ENCODE results near the gene KCNE2. TPM values are rescaled to one million over a fixed set of nuclear protein-coding genes. Genes with fewer than 3 reads are reported as not detected.
"Not testable (repeated sequence)": the region's sequence is repeated elsewhere in the genome, so short reads cannot be mapped to it uniquely, and the experiment has no call there.

Gene KCNE2
- total and polyA plus RNA-seq, 2 experiments from 2014 or later = 0.33 TPM; not detected in 1

- H3K27ac ChIP-seq = no peak overlapping the region
- H3K27me3 ChIP-seq (replicated peaks; ENCODE audit: insufficient read depth) = no peaks in the 10 kb centered on the region
- no peaks in the 10 kb centered on the region for H3K36me3 ChIP-seq (ENCODE audit: low read depth)
- no peaks in the 10 kb centered on the region for H3K9me2 ChIP-seq (ENCODE audit: insufficient read depth)
- no peaks in the 10 kb centered on the region for H3F3A ChIP-seq (ENCODE audit: insufficient read depth)
- peaks cover 5% of the 10 kb centered on the region; the same call in 1 of the 2 replicates for H3K4me1 ChIP-seq (ENCODE audit: insufficient read depth)
- no peak for TF ChIP-seq EZH2phosphoT487 (IDR thresholded peaks at IDR 0.05; ENCODE audit: insufficient read depth, low read depth)
- no peak for TF ChIP-seq EZH2 (IDR thresholded peaks at IDR 0.05; ENCODE audit: insufficient read depth, poor library complexity, severe bottlenecking)
- no peak for DNase-seq
- in situ Hi-C loops (cut with MboI) = no loop called here
- H3K4me3 ChIP-seq = no peak overlapping the region
- no peak overlapping the region for H3K4me2 ChIP-seq (ENCODE audit: unreplicated experiment)
- no peak overlapping the region for H2AFZ ChIP-seq
- H4K20me1 ChIP-seq (ENCODE audit: insufficient read depth) = no peaks in the 10 kb centered on the region
- H3K79me2 ChIP-seq (ENCODE audit: insufficient read depth) = no peaks in the 10 kb centered on the region
- 39 to 44% methylated on average over 1 of the region's 1 CpG for WGBS, 2 experiments (ENCODE audit: low coverage in 1 of 2, low lambda C conversion rate in 2 of 2, missing lambda C conversion rate in 2 of 2)
- no peaks in the 10 kb centered on the region for H3K9me3 ChIP-seq (ENCODE audit: low read depth)
- H3K9ac ChIP-seq = no peak overlapping the region
Measured at GRCh38 chr21:34369741-34370140, 5.9 kb downstream of the KCNE2 start.

- Histone ChIP-seq H3K4me2 (ENCODE audit: unreplicated experiment) (no peak overlapping the region), H3K79me2 (ENCODE audit: insufficient read depth) (no peaks in the 10 kb centered on the region), H3K27me3 (replicated peaks; ENCODE audit: insufficient read depth) (no peaks in the 10 kb centered on the region), H3K27ac (no peak overlapping the region), H3K4me1 (ENCODE audit: insufficient read depth) (peaks cover under 1% of the 10 kb centered on the region; the same call in 1 of the 2 replicates), H3K9me3 (ENCODE audit: low read depth) (no peaks in the 10 kb centered on the region), H3K4me3 (no peak overlapping the region), H3K9ac (no peak overlapping the region), H3F3A (ENCODE audit: insufficient read depth) (no peaks in the 10 kb centered on the region), H4K20me1 (ENCODE audit: insufficient read depth) (no peaks in the 10 kb centered on the region), H3K36me3 (ENCODE audit: low read depth) (no peaks in the 10 kb centered on the region), H3K9me2 (ENCODE audit: insufficient read depth) (no peaks in the 10 kb centered on the region), H2AFZ (no peak overlapping the region)
- no peak for TF ChIP-seq EZH2 (IDR thresholded peaks at IDR 0.05; ENCODE audit: insufficient read depth, poor library complexity, severe bottlenecking)
- no peak for TF ChIP-seq EZH2phosphoT487 (IDR thresholded peaks at IDR 0.05; ENCODE audit: insufficient read depth, low read depth)
- DNase-seq = no peak
- in situ Hi-C loops (cut with MboI) = no loop called here
- WGBS, 2 experiments (ENCODE audit: low coverage in 1 of 2, low lambda C conversion rate in 2 of 2, missing lambda C conversion rate in 2 of 2) = 82 to 83% methylated on average over 5 of the region's 5 CpGs
Measured at GRCh38 chr21:34372321-34372720, 8.5 kb downstream of the KCNE2 start.

GRCh38 chr21:34374462-34374861 is 10.7 kb downstream of the KCNE2 start:
- H3K4me2 ChIP-seq (ENCODE audit: unreplicated experiment); H3K9me3 ChIP-seq (ENCODE audit: low read depth); H3K27me3 ChIP-seq (replicated peaks; ENCODE audit: insufficient read depth); H3K9me2 ChIP-seq (ENCODE audit: insufficient read depth); H3K36me3 ChIP-seq (ENCODE audit: low read depth); H3K4me1 ChIP-seq (ENCODE audit: insufficient read depth); H3K9ac ChIP-seq; H3F3A ChIP-seq (ENCODE audit: insufficient read depth); H3K4me3 ChIP-seq; DNase-seq; in situ Hi-C loops (cut with MboI); H3K27ac ChIP-seq; H3K79me2 ChIP-seq (ENCODE audit: insufficient read depth); H4K20me1 ChIP-seq (ENCODE audit: insufficient read depth); H2AFZ ChIP-seq: not testable (repeated sequence)
- WGBS, 2 experiments (ENCODE audit: low coverage in 1 of 2, low lambda C conversion rate in 2 of 2, missing lambda C conversion rate in 2 of 2) = no CpG with 5 or more reads among the region's 8 CpGs

DNA sequence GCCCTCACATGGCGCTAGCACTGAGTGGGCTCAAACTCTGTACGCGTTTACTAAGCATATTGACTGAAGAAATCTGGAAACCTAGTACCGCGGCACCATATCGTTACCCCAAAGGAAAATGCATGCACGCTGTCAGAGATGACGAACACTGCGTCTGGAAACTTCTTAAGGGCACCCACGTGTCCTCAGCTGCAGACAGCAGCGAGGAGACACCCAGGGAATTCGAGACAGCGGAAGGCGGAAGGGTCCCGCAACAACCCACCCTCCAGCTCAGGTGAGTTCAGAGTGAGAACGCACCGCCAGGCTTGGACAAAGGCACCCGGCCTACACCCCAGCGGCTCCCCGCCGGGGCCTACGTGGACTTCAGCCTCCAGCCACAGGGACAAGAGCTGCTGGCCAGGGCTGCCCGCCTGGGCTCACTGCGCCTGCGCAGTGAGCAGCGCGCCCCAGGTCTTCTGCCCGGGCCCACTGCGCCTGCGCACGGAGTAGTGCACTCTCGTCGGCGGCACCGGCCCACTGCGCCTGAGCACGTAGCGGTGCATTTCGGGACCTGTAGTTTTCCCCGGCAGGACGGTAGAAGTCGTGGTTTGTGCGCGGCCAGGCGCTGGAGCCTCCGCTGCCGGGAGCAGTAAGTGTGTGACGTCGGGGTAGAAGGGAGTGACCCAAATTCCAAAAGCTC is 11.3 kb downstream of the KCNE2 start, which contains the start of gene SMIM11:
Gene SMIM11, plus strand, starts transcription at position 568 of the 679 bp plus-strand sequence. CDS start 3,998 bp downstream, outside the sequence.
- DNase-seq; H3K4me3 ChIP-seq; H3F3A ChIP-seq (ENCODE audit: insufficient read depth); H3K4me1 ChIP-seq (ENCODE audit: insufficient read depth); in situ Hi-C loops (cut with MboI); H3K36me3 ChIP-seq (ENCODE audit: low read depth); H3K9ac ChIP-seq; H3K27me3 ChIP-seq (replicated peaks; ENCODE audit: insufficient read depth); H4K20me1 ChIP-seq (ENCODE audit: insufficient read depth); H3K4me2 ChIP-seq (ENCODE audit: unreplicated experiment); H3K9me3 ChIP-seq (ENCODE audit: low read depth); H3K27ac ChIP-seq; H3K9me2 ChIP-seq (ENCODE audit: insufficient read depth); H3K79me2 ChIP-seq (ENCODE audit: insufficient read depth); H2AFZ ChIP-seq: not testable (repeated sequence)
- no CpG with 5 or more reads among the region's 49 CpGs for WGBS, 2 experiments (ENCODE audit: low coverage in 1 of 2, low lambda C conversion rate in 2 of 2, missing lambda C conversion rate in 2 of 2)

- H3K9me3 ChIP-seq (ENCODE audit: low read depth); H3F3A ChIP-seq (ENCODE audit: insufficient read depth); H3K79me2 ChIP-seq (ENCODE audit: insufficient read depth); H3K9me2 ChIP-seq (ENCODE audit: insufficient read depth); H3K4me2 ChIP-seq (ENCODE audit: unreplicated experiment); H3K4me1 ChIP-seq (ENCODE audit: insufficient read depth); H3K4me3 ChIP-seq; DNase-seq; H3K36me3 ChIP-seq (ENCODE audit: low read depth); H3K27me3 ChIP-seq (replicated peaks; ENCODE audit: insufficient read depth); H3K27ac ChIP-seq; H3K9ac ChIP-seq; in situ Hi-C loops (cut with MboI); H2AFZ ChIP-seq; H4K20me1 ChIP-seq (ENCODE audit: insufficient read depth): not testable (repeated sequence)
- WGBS, 2 experiments (ENCODE audit: low coverage in 1 of 2, low lambda C conversion rate in 2 of 2, missing lambda C conversion rate in 2 of 2) = no CpG with 5 or more reads among the region's 33 CpGs
Measured at GRCh38 chr21:34375619-34375972, 11.8 kb downstream of the KCNE2 start.

GRCh38 chr21:34383138-34383537 is 19.3 kb downstream of the KCNE2 start:
- H3K27me3 ChIP-seq (replicated peaks; ENCODE audit: insufficient read depth); in situ Hi-C loops (cut with MboI): not testable (repeated sequence)

DNA sequence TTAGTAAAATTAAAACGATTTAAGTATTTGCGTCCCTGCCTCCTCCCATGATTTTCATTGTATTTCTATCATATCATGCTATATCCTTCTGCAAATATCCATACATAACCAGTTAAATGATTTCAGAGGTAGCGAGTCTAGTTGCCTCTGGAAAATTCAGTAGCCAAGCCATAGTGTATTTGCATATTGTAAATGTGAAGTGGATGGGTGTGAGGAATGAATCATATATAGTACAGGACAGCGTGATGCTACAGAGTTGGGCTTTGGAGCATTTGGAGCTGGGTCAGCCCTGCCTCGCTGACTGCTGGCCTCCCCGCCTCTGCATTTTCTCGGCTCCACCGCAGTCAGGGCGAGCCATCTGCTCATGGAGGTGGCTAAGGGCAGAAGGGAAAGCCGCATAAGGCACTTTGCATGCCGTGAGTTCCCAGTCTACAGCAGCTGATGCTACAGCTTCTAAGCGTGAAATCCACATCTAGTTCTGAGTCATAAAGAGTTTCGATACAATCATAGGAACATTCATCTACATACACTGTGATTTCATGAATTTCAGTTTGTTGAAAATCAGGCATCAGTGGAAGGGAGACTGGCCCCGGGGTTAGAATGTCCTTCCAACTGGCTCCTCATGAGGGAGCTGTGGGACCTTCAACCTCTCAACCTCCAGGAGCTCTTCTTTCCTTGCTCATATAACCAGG is 20.1 kb downstream of the KCNE2 start:
- H3K4me1 ChIP-seq (ENCODE audit: insufficient read depth); H3K4me3 ChIP-seq; H3K4me2 ChIP-seq (ENCODE audit: unreplicated experiment); in situ Hi-C loops (cut with MboI); H4K20me1 ChIP-seq (ENCODE audit: insufficient read depth); DNase-seq; H3F3A ChIP-seq (ENCODE audit: insufficient read depth); H3K9ac ChIP-seq; H3K36me3 ChIP-seq (ENCODE audit: low read depth); H3K27me3 ChIP-seq (replicated peaks; ENCODE audit: insufficient read depth); H2AFZ ChIP-seq; H3K27ac ChIP-seq; H3K79me2 ChIP-seq (ENCODE audit: insufficient read depth); H3K9me3 ChIP-seq (ENCODE audit: low read depth); H3K9me2 ChIP-seq (ENCODE audit: insufficient read depth): not testable (repeated sequence)
- no CpG with 5 or more reads among the region's 14 CpGs for WGBS, 2 experiments (ENCODE audit: low coverage in 1 of 2, low lambda C conversion rate in 2 of 2, missing lambda C conversion rate in 2 of 2)

More at GRCh38 chr21:34383138-34383537, 19.3 kb downstream of the KCNE2 start:
- not testable (repeated sequence) for H2AFZ ChIP-seq; H4K20me1 ChIP-seq (ENCODE audit: insufficient read depth); H3K4me2 ChIP-seq (ENCODE audit: unreplicated experiment); H3K36me3 ChIP-seq (ENCODE audit: low read depth); DNase-seq; H3K9ac ChIP-seq; H3K4me1 ChIP-seq (ENCODE audit: insufficient read depth); H3K27ac ChIP-seq; H3F3A ChIP-seq (ENCODE audit: insufficient read depth); H3K4me3 ChIP-seq; H3K79me2 ChIP-seq (ENCODE audit: insufficient read depth); H3K9me3 ChIP-seq (ENCODE audit: low read depth); H3K9me2 ChIP-seq (ENCODE audit: insufficient read depth)
- no CpG with 5 or more reads among the region's 2 CpGs for WGBS, 2 experiments (ENCODE audit: low coverage in 1 of 2, low lambda C conversion rate in 2 of 2, missing lambda C conversion rate in 2 of 2)
